ENCODE data around the gene CCNJL.

DNA sequence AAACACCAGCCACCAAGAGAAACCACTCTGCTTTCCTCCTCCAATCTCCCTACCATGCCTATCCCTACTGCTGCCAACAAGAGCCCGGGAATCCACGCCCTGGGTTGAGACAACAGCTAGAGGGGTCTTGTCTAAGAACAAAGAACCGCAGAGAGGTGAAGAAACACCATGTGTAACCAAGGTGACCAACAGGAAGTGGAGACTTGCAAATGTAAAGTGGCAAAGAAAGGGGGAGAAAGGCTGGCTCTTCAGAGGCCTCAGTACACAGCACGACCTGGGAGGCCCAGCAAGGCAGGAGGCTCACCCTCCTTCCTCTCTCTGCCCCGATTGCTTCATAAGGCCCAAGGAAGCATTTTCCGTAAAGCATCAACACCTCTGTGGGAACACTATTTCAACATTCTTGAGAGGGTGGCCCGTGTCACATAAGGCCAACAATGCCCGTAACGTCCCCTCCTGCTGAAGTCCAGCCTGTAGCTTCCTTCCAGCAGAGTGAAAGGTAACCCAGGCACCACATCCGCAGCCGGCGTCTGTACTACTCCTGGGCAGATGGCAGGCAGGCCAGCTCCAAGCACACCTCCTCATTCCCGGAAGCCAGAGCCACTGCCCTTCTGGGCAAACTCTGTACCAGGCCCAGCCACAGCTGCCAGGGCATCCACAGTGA is 18.3 kb downstream of the CCNJL start:
- TF ChIP-seq, protein P1, sequence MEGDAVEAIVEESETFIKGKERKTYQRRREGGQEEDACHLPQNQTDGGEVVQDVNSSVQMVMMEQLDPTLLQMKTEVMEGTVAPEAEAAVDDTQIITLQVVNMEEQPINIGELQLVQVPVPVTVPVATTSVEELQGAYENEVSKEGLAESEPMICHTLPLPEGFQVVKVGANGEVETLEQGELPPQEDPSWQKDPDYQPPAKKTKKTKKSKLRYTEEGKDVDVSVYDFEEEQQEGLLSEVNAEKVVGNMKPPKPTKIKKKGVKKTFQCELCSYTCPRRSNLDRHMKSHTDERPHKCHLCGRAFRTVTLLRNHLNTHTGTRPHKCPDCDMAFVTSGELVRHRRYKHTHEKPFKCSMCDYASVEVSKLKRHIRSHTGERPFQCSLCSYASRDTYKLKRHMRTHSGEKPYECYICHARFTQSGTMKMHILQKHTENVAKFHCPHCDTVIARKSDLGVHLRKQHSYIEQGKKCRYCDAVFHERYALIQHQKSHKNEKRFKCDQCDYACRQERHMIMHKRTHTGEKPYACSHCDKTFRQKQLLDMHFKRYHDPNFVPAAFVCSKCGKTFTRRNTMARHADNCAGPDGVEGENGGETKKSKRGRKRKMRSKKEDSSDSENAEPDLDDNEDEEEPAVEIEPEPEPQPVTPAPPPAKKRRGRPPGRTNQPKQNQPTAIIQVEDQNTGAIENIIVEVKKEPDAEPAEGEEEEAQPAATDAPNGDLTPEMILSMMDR (IDR thresholded peaks at IDR 0.05), result no peak
- TF ChIP-seq POLR2A (IDR thresholded peaks at IDR 0.05), result no peak
